ENCODE measurements around the gene NAV2. TPM values are rescaled to one million over a fixed set of nuclear protein-coding genes. Genes with fewer than 3 reads are reported as not detected.
"Not testable (repeated sequence)": the region's sequence is repeated elsewhere in the genome, so short reads cannot be mapped to it uniquely, and the experiment has no call there.

The NAV2 gene
- total RNA-seq, 1 donor from 2014 or later, result 11.1 TPM

- TF ChIP-seq CTCF (IDR thresholded peaks at IDR 0.05; ENCODE audit: insufficient read depth, low read length, severe bottlenecking), result no peak
- Histone ChIP-seq H3K36me3 (ENCODE audit: control insufficient read depth, insufficient read depth, low read length) (peaks cover 7% of the 10 kb centered on the region), H3K27me3 (ENCODE audit: control insufficient read depth, insufficient read depth, low read length) (no peaks in the 10 kb centered on the region), H3K4me3 (ENCODE audit: low read depth, low read length) (no peak overlapping the region)
- FAIRE-seq, result no peak
- DNase-seq (ENCODE audit: low read depth), result no peak
Measured at GRCh38 chr11:20070459-20070858, 357.8 kb downstream of the NAV2 start.

DNA sequence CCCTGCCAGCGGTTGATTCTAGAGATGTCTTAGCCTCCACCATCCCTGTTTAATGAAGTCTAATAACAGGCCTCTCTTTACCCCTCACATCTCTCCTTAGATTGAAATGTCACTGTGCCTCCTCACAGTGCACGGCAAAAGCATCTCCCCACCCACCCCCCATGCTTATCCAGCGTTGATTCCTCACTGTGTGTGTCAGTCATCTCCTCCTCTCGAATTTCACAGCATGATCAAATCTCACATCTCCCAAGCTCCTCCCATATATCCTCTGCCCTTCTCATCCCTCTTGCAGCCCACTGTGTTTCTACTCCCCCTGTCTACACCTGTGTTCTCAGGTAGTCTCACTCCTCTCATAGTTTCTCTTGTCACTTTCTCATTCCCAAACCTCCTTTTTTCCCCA is 363.0 kb downstream of the NAV2 start:
- no peak for TF ChIP-seq CTCF (IDR thresholded peaks at IDR 0.05; ENCODE audit: insufficient read depth, low read length, severe bottlenecking)
- Histone ChIP-seq H3K27me3 (ENCODE audit: control insufficient read depth, insufficient read depth, low read length) (no peaks in the 10 kb centered on the region), H3K36me3 (ENCODE audit: control insufficient read depth, insufficient read depth, low read length) (peaks cover 14% of the 10 kb centered on the region), H3K4me3 (ENCODE audit: low read depth, low read length) (no peak overlapping the region)
- DNase-seq (ENCODE audit: low read depth), result no peak
- FAIRE-seq, result no peak

DNA sequence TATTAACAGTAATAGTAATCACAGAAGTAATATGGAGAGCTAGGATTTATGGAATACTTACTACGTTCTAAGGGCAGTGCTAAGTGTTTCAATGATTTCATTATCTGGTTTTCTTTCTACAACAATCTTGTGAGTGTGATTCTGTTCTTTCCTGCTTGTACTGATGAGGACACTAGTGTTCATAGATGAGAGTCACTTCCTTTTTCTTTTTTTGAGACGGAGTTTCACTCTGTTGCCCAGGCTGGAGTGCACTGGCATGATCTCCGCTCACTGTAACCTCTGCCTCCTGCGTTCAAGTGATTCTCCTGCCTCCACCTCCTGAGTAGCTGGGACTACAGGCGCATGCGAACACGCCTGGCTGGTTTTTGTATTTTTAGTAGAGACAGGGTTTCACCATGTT is 366.2 kb downstream of the NAV2 start:
- no peak for TF ChIP-seq CTCF (IDR thresholded peaks at IDR 0.05; ENCODE audit: insufficient read depth, low read length, severe bottlenecking)
- peaks cover 30% of the 10 kb centered on the region for H3K36me3 ChIP-seq (ENCODE audit: control insufficient read depth, insufficient read depth, low read length)
- DNase-seq (ENCODE audit: low read depth) (no peak), FAIRE-seq (no peak)
- H3K27me3 ChIP-seq (ENCODE audit: control insufficient read depth, insufficient read depth, low read length), result no peaks in the 10 kb centered on the region
- H3K4me3 ChIP-seq (ENCODE audit: low read depth, low read length), result no peak overlapping the region

- no peak for DNase-seq (ENCODE audit: low read depth)
- Histone ChIP-seq H3K36me3 (ENCODE audit: control insufficient read depth, insufficient read depth, low read length) (peaks cover 30% of the 10 kb centered on the region), H3K27me3 (ENCODE audit: control insufficient read depth, insufficient read depth, low read length) (no peaks in the 10 kb centered on the region), H3K4me3 (ENCODE audit: low read depth, low read length) (no peak overlapping the region)
- TF ChIP-seq CTCF (IDR thresholded peaks at IDR 0.05; ENCODE audit: insufficient read depth, low read length, severe bottlenecking), result no peak
- no peak for FAIRE-seq
Measured at GRCh38 chr11:20080032-20080685, 367.5 kb downstream of the NAV2 start.

- Histone ChIP-seq H3K36me3 (ENCODE audit: control insufficient read depth, insufficient read depth, low read length) (peaks cover 35% of the 10 kb centered on the region), H3K4me3 (ENCODE audit: low read depth, low read length) (no peak overlapping the region), H3K27me3 (ENCODE audit: control insufficient read depth, insufficient read depth, low read length) (no peaks in the 10 kb centered on the region)
- FAIRE-seq (no peak), DNase-seq (ENCODE audit: low read depth) (no peak)
- TF ChIP-seq CTCF (IDR thresholded peaks at IDR 0.05; ENCODE audit: insufficient read depth, low read length, severe bottlenecking), result no peak
Measured at GRCh38 chr11:20081336-20081735, 368.7 kb downstream of the NAV2 start.

GRCh38 chr11:20083877-20084276 is 371.2 kb downstream of the NAV2 start:
- not testable (repeated sequence) for H3K27me3 ChIP-seq (ENCODE audit: control insufficient read depth, insufficient read depth, low read length); FAIRE-seq; DNase-seq (ENCODE audit: low read depth); H3K4me3 ChIP-seq (ENCODE audit: low read depth, low read length)
- H3K36me3 ChIP-seq (ENCODE audit: control insufficient read depth, insufficient read depth, low read length), result peaks cover 36% of the 10 kb centered on the region

All from bronchial epithelial cell (primary cell).